Naive thymus-derived CD4-positive, alpha-beta T cell (primary cell): ENCODE data around the gene ZFAND3. TPM values are rescaled to one million over a fixed set of nuclear protein-coding genes. Genes with fewer than 3 reads are reported as not detected.

Experiments
- ATAC-seq: fragments of 150-1000 bp; cut with Tn5 transposase; 2 replicates; pipeline ENCODE4 v1.10.0; 2021; ENCODE audit warnings: mild to moderate bottlenecking, moderate library complexity
- CTCF ChIA-PET: fragments of 350-600 bp; sonication (Branson Sonifier 250); formaldehyde crosslinking; loops from one replicate; lab custom pipeline; 2021; ENCODE audit warnings: antibody characterized with exemption; lab: Charles Lee
- POLR2A ChIA-PET: fragments of 350-600 bp; sonication (Branson Sonifier 250); formaldehyde crosslinking; loops from one replicate; lab custom pipeline; 2021; ENCODE audit warnings: antibody characterized with exemption, inconsistent platforms; lab: Charles Lee
- DNase-seq, 9 donors: peaks; one replicate each; pipeline versions ENCODE4 v3.0.0 to v3.0.0-alpha.2; 2020 to 2022; ENCODE audit warnings: mixed read lengths in 1 of 9
- H3K27ac ChIP-seq: one replicate; pipeline ENCODE4 v1.7.0; 2013; ENCODE audit warnings: mild to moderate bottlenecking, low read depth, low read length, moderate library complexity
- H3K27me3 ChIP-seq, 2 donors: one replicate each; pipeline ENCODE4 v1.7.0; 2013; ENCODE audit warnings: low read length in 2 of 2, mild to moderate bottlenecking in 2 of 2, moderate library complexity in 2 of 2; ENCODE audit not compliant: control insufficient read depth in 2 of 2, insufficient read depth in 2 of 2
- H3K36me3 ChIP-seq, 3 experiments: 1 replicate in 2 of 3; 2 replicates in 1 of 3; pipeline ENCODE4 v1.7.0; 2013; ENCODE audit warnings: low read length in 3 of 3, mild to moderate bottlenecking in 3 of 3, moderate library complexity in 1 of 3; ENCODE audit not compliant: insufficient read depth in 3 of 3, control insufficient read depth in 2 of 3
- H3K4me1 ChIP-seq, 2 donors: one replicate each; pipeline ENCODE4 v1.7.0; 2013; ENCODE audit warnings: low read length in 2 of 2, mild to moderate bottlenecking in 2 of 2, moderate library complexity in 1 of 2; ENCODE audit not compliant: control insufficient read depth in 2 of 2, insufficient read depth in 2 of 2
- H3K4me3 ChIP-seq: 2 replicates; pipeline ENCODE4 v1.7.0; 2013; ENCODE audit warnings: mild to moderate bottlenecking, low read length
- H3K9me3 ChIP-seq, 3 experiments: 1 replicate in 2 of 3; 2 replicates in 1 of 3; pipeline ENCODE4 v1.7.0; 2013; ENCODE audit warnings: low read length in 3 of 3; ENCODE audit not compliant: control insufficient read depth in 2 of 3
- H3K27ac Mint-ChIP-seq, 9 donors: one replicate each; pipeline ENCODE4 v1.8.0; 2020 to 2022; ENCODE audit warnings: mixed read lengths in 9 of 9, mild to moderate bottlenecking in 8 of 9, moderate library complexity in 5 of 9, inconsistent platforms in 2 of 9
- H3K27me3 Mint-ChIP-seq, 5 donors: one replicate each; pipeline ENCODE4 v1.8.0; 2021 to 2022; ENCODE audit warnings: mixed read lengths in 5 of 5, mild to moderate bottlenecking in 1 of 5
- H3K36me3 Mint-ChIP-seq, 5 donors: one replicate each; pipeline ENCODE4 v1.8.0; 2020 to 2022; ENCODE audit warnings: mixed read lengths in 5 of 5, mild to moderate bottlenecking in 3 of 5, inconsistent platforms in 1 of 5
- H3K4me1 Mint-ChIP-seq, 7 donors: one replicate each; pipeline ENCODE4 v1.8.0; 2020 to 2022; ENCODE audit warnings: mixed read lengths in 7 of 7, mild to moderate bottlenecking in 3 of 7, inconsistent platforms in 1 of 7
- H3K4me3 Mint-ChIP-seq, 10 donors: one replicate each; pipeline ENCODE4 v1.8.0; 2020 to 2022; ENCODE audit warnings: mild to moderate bottlenecking in 10 of 10, mixed read lengths in 10 of 10, moderate library complexity in 6 of 10, inconsistent platforms in 2 of 10
- H3K9me3 Mint-ChIP-seq, 11 donors: one replicate each; pipeline ENCODE4 v1.8.0; 2020 to 2022; ENCODE audit warnings: mixed read lengths in 11 of 11, mild to moderate bottlenecking in 4 of 11, inconsistent platforms in 1 of 11, moderate library complexity in 1 of 11
- intact Hi-C, 2 donors: fragments of 100-400 bp; cut with micrococcal nuclease; formaldehyde crosslinking; loops; one replicate each; pipeline ENCODE4 v1.15.1; 2023
- polyA plus RNA-seq, 2 donors: library from polyadenylated mRNA; unstranded; fragments of 300-500 nt; fragmentation: Illumina TruSeq; gene quantifications; one replicate each; pipeline ENCODE4 v1.2.3, GENCODE V29; 2021
- total RNA-seq, 6 experiments: library from RNA in 5 of 6; stranded (reverse) in 5 of 6; gene quantifications; 1 replicate in 5 of 6; 2 replicates in 1 of 6; pipeline ENCODE4 v1.2.3 and lab custom pipeline; 2021 to 2026

ZFAND3 gene
- total and polyA plus RNA-seq, 7 experiments from 2014 or later, result 3.5 to 55.0 (median 37.1) TPM

DNA sequence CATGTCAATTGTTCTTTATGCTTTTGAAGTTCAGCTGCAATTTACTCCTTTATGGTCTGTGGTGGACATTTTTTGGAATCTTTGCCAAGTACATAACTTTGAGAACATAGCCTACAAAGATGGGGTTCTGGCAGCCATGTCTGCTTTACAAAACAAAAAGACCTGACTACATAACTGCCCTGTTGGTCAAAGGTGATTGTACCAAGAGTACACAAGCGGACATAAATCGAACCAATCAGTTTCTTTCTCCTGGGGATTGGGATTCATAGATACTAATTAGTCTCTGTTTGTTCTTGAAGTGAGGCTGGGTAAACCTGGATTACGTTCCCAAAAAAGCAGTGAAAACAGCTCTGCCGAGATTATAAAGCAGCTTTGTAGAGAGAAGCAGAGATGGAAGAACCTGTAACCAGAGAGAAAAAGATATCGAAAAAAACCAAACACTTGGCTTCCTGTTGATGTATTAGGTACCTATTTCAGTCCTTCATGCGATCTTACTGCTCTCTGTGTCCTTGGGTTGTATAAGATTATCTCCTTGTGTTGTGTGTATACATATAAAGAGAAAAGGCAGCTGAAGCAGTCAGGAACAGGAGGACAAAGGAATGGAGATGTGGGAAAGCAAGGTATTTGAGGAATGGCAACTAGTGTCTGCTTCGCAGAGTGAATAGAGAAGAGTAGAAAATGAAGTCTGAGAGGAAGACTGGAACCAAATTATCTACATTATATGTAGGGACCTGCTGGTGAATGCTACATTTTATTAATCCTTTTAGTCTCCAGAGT, 2.7 kb upstream of the ZFAND3 start:
- H3K27ac ChIP-seq, result no peak overlapping the region
- intact Hi-C loops, result loop anchor here (5.0 to 10.0 kb wide), 3 partner anchors 314 to 464 kb away; partner anchors contain the start of gene RNF8 (in 2 of the 2)
- DNase-seq (no peak), ATAC-seq (no peak)
- Mint-ChIP-seq H3K27me3 (peaks cover 0 to 32% (median 0%) of the 10 kb centered on the region in 5 donors), H3K4me3 (peak overlapping the region; percentile 29 to 97 (median 67)), H3K4me1 (peaks cover 22 to 41% (median 33%) of the 10 kb centered on the region in 7 donors), H3K27ac (peak overlapping the region; percentile 3 to 96 (median 52)), H3K36me3 (peaks cover 0 to 2% (median 0%) of the 10 kb centered on the region in 5 donors), H3K9me3 (no peaks in the 10 kb centered on the region)
- no peaks in the 10 kb centered on the region for H3K9me3 ChIP-seq
- ChIA-PET CTCF (interaction anchor here (0.6 kb wide), 1 partner anchor 218 kb away, joined by 3 read pairs; no protein-coding TSS in a partner anchor), POLR2A (interaction anchor here (0.6 to 1.0 kb wide), 3 partner anchors 11 to 882 kb away, joined by 3 read pairs; no protein-coding TSS in a partner anchor)
- H3K27me3 ChIP-seq, result no peaks in the 10 kb centered on the region
- H3K4me1 ChIP-seq, result peaks cover 19 to 22% of the 10 kb centered on the region in 2 donors
- peaks cover 0 to 6% (median 0%) of the 10 kb centered on the region in 3 experiments for H3K36me3 ChIP-seq
- H3K4me3 ChIP-seq, result no peak overlapping the region

DNA sequence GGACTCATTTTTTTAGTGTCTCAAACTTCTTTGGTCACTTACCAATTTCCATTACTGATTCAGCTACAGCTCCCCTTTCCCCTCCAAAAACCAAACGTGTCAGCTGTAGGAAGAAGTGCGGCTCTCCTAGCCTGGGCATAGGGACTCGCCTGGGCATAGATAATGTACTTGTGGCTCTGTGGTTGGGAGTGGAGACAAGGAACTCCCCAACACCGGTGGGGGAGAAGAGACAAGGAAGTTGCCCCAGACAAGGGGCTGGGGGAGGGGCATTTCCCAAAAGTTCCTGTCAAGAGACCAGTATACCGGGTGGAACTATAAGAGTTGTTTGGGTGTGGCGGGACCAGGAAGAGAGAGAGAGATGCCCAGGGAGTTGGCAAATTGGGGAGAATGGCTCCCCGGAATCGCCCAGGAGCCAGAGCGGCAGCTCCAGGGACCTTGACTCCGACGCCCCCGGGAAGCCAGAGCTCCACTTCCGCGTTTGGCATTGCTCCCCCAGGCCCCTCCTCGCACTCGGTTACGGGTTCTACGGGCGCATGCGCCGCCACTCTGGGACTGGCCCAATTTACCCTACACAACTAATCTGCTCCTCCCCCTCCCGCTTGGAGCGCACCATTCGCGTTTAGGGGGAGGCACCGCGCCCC, 871 bp upstream of the ZFAND3 start:
- POLR2A ChIA-PET, result interaction anchor here (0.6 to 2.4 kb wide), 22 partner anchors 9 to 895 kb away, joined by 3 to 14 read pairs (median 4); partner anchors contain the start of genes CMTR1, MDGA1 and MTCH1
- ATAC-seq (peak; percentile 90), DNase-seq (peak in 4 of 9 donors; percentile 88 to 97 (median 96))
- CTCF ChIA-PET, result interaction anchor here (0.6 to 0.7 kb wide), 2 partner anchors 62 to 155 kb away, joined by 3 read pairs; no protein-coding TSS in a partner anchor
- intact Hi-C loops, result loop anchor here (1.0 to 10.0 kb wide), 12 partner anchors 27 to 885 kb away; partner anchors contain the start of genes CMTR1 (in 2 of the 2), GLO1 (in 2 of the 2) and RNF8 (in 2 of the 2)
- Histone ChIP-seq H3K4me3 (peak overlapping the region; percentile 85), H3K4me1 (peaks cover 30 to 31% of the 10 kb centered on the region in 2 donors), H3K36me3 (peaks cover 0 to 6% (median 0%) of the 10 kb centered on the region in 3 experiments), H3K27me3 (no peaks in the 10 kb centered on the region), H3K9me3 (no peaks in the 10 kb centered on the region), H3K27ac (peak overlapping the region; percentile 93)
- peak overlapping the region; percentile 94 to 99 (median 98) for H3K27ac Mint-ChIP-seq
- H3K4me3 Mint-ChIP-seq, result peak overlapping the region; percentile 90 to 100 (median 96)
- peaks cover 0 to 29% (median 0%) of the 10 kb centered on the region in 5 donors for H3K27me3 Mint-ChIP-seq
- H3K4me1 Mint-ChIP-seq, result peaks cover 37 to 60% (median 50%) of the 10 kb centered on the region in 7 donors
- no peaks in the 10 kb centered on the region for H3K9me3 Mint-ChIP-seq
- H3K36me3 Mint-ChIP-seq, result peaks cover 0 to 2% (median 0%) of the 10 kb centered on the region in 5 donors

DNA sequence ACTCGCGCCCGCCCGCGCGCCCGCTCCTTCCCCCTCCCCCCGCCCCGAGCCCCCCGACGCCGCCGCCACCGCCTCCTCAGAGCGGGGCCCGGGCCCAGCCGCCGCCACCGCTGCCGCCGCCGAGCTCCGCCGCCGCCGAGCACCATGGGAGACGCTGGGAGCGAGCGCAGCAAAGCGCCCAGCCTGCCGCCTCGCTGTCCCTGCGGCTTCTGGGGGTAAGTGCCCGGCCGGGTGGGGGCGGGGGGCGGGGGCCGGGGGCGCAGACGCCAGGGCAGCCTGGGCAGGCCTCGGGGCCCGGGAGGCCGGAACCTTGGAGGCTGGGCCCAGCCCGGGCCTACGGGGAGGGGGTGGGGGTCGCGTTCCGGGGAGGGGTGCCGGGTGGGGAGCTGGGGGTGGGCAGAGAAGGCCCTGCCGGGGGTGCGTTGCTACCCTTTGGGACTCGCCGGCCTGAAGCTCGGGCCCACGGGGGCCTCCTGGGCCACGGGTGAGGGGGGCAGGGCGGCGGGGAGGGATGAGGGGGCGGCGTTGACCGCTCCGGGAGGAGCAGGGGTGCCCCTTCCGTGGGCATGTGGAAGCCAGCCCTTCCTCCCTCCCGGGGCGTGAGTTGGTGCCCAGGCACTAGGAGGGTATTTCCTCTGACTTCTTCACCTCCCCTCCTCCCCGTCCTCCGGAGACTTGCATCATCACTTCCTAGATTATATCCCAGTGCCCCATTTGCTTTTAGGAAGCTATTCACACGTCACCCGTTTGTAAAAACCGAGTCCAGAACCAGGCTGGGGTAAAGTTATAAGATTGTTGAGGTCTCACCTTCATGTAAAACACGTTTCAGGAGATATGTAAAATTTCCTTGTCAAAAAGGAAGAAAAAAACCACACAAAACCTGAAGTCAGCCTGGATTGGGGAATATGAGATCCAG, 533 bp downstream of the ZFAND3 start:
- CTCF ChIA-PET, result interaction anchor here (0.6 kb wide), 1 partner anchor 192 kb away, joined by 3 read pairs; no protein-coding TSS in a partner anchor
- H3K4me1 ChIP-seq, result peaks cover 30 to 31% of the 10 kb centered on the region in 2 donors

DNA sequence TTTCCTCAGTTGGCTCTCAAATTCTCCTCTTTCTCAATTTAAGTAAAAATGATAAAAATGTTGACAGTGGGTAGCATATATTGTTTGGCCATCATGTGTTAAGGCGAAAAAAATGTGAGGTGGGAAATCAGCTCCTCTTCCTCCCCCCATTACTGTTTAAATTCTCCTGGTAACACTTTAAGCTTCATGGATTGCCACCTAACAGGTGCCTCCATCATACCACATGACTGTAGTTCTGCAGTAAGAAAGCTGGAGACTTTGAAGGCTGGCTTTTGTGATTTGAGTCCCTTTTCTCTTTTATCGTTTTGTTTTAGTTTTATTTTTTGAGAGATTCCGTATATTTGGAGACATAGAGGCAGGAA, 1.2 kb downstream of the ZFAND3 start:
- Histone ChIP-seq H3K4me1 (peaks cover 30 to 31% of the 10 kb centered on the region in 2 donors), H3K36me3 (peaks cover 0 to 6% (median 0%) of the 10 kb centered on the region in 3 experiments), H3K27ac (peak overlapping the region; percentile 93), H3K4me3 (peak overlapping the region; percentile 10), H3K9me3 (no peaks in the 10 kb centered on the region), H3K27me3 (no peaks in the 10 kb centered on the region)
- H3K27me3 Mint-ChIP-seq, result peaks cover 0 to 17% (median 0%) of the 10 kb centered on the region in 5 donors
- ChIA-PET CTCF (interaction anchor here (1.1 kb wide), 1 partner anchor 38 kb away, joined by 3 read pairs; no protein-coding TSS in a partner anchor), POLR2A (interaction anchor here (1.2 kb wide), 1 partner anchor 91 kb away, joined by 4 read pairs; no protein-coding TSS in a partner anchor)
- peaks cover 52 to 80% (median 69%) of the 10 kb centered on the region in 7 donors for H3K4me1 Mint-ChIP-seq
- H3K9me3 Mint-ChIP-seq, result no peaks in the 10 kb centered on the region
- intact Hi-C loops, result loop anchor here in 1 of 2 donors (2.0 kb wide), 1 partner anchor 40 kb away; no protein-coding TSS in a partner anchor
- DNase-seq (peak in 3 of 9 donors; percentile 11 to 19 (median 12)), ATAC-seq (no peak)
- peak overlapping the region; percentile 40 to 95 (median 88) for H3K27ac Mint-ChIP-seq
- H3K36me3 Mint-ChIP-seq, result peaks cover 0 to 2% (median 0%) of the 10 kb centered on the region in 5 donors
- peak overlapping the region; percentile 76 to 95 (median 93) for H3K4me3 Mint-ChIP-seq

More for the DNA sequence above, 533 bp downstream of the ZFAND3 start:
- peaks cover 46 to 74% (median 63%) of the 10 kb centered on the region in 7 donors for H3K4me1 Mint-ChIP-seq
- Histone ChIP-seq H3K9me3 (no peaks in the 10 kb centered on the region), H3K36me3 (peaks cover 0 to 6% (median 0%) of the 10 kb centered on the region in 3 experiments), H3K4me3 (peak overlapping the region; percentile 10), H3K27me3 (no peaks in the 10 kb centered on the region), H3K27ac (peak overlapping the region; percentile 93)
- peak overlapping the region; percentile 76 to 100 (median 94) for H3K4me3 Mint-ChIP-seq
- POLR2A ChIA-PET, result interaction anchor here (1.2 to 2.4 kb wide), 6 partner anchors 7 to 122 kb away, joined by 4 to 14 read pairs (median 8); partner anchors contain the start of gene MDGA1
- peaks cover 0 to 2% (median 0%) of the 10 kb centered on the region in 5 donors for H3K36me3 Mint-ChIP-seq
- H3K9me3 Mint-ChIP-seq, result no peaks in the 10 kb centered on the region
- peak in 7 of 9 donors; percentile 9 to 66 (median 25) for DNase-seq
- no peak for ATAC-seq
- intact Hi-C loops, result loop anchor here (1.0 to 10.0 kb wide), 13 partner anchors 29 to 883 kb away; partner anchors contain the start of genes CMTR1 (in 2 of the 2), GLO1 (in 2 of the 2) and RNF8 (in 2 of the 2)
- peak overlapping the region; percentile 40 to 98 (median 88) for H3K27ac Mint-ChIP-seq
- peaks cover 0 to 23% (median 0%) of the 10 kb centered on the region in 5 donors for H3K27me3 Mint-ChIP-seq

DNA sequence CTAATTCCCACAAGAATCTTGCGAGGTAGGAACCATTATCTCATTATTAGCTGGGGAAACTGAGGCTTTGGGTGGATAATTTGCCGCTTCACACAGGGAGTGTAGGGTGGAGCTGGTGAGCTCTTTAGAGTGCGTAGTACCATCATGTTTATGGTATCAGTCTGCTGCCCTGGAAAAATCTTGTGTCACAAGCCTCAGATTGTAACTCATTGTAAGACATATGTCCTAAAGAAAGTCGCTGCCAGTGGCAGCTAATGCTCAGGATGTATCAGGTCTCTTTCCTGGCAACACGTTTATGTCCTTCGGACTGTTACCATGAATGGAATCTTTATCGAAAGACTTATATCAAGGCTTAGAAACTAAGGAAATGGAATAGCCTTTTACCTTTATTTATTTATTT, 1.9 kb downstream of the ZFAND3 start:
- H3K27me3 ChIP-seq, result no peaks in the 10 kb centered on the region
- POLR2A ChIA-PET, result no interaction called here
- H3K4me1 ChIP-seq, result peaks cover 31 to 37% of the 10 kb centered on the region in 2 donors
- no peak for ATAC-seq
- Mint-ChIP-seq H3K9me3 (no peaks in the 10 kb centered on the region), H3K4me1 (peaks cover 58 to 87% (median 77%) of the 10 kb centered on the region in 7 donors), H3K27ac (peak overlapping the region in 5 of 9 donors; percentile 10 to 95 (median 84)), H3K36me3 (peaks cover 0 to 2% (median 0%) of the 10 kb centered on the region in 5 donors), H3K27me3 (peaks cover 0 to 9% (median 0%) of the 10 kb centered on the region in 5 donors), H3K4me3 (peak overlapping the region; percentile 55 to 95 (median 92))
- no peak overlapping the region for H3K27ac ChIP-seq
- DNase-seq, result no peak
- no peaks in the 10 kb centered on the region for H3K9me3 ChIP-seq
- CTCF ChIA-PET, result interaction anchor here (0.6 to 1.1 kb wide), 2 partner anchors 38 to 320 kb away, joined by 3 read pairs; no protein-coding TSS in a partner anchor
- no peak overlapping the region for H3K4me3 ChIP-seq
- H3K36me3 ChIP-seq, result peaks cover 0 to 6% (median 0%) of the 10 kb centered on the region in 3 experiments
- intact Hi-C loops, result loop anchor here in 1 of 2 donors (2.0 kb wide), 1 partner anchor 39 kb away; no protein-coding TSS in a partner anchor
